Measurements from ENCODE around the gene PCNX1. TPM values are rescaled to one million over a fixed set of nuclear protein-coding genes. Genes with fewer than 3 reads are reported as not detected.

Gene PCNX1
- total RNA-seq, 4 donors from 2014 or later: 41.8 to 83.1 (median 50.5) TPM

DNA sequence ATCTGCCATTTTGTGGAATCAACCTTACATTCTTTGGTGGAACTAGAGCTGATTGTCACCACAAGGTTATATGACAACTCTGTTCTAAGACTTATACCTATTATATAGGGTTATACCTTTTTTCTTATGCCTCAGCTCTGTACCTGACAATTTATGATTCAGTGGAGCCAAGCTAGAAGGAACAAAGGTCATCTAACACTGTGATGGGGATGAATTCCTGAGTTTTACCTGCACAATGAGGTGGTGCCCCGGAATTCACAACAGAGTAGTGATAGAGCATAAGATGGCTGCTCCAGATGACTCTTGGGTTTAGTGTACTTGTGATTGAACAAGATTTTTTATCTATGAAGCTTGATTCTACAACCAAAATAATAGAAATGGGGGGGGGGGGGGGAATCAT lies 207.3 kb downstream of the PCNX1 start:
- Histone ChIP-seq H3K4me3 (no peak overlapping the region), H3K9me3 (no peaks in the 10 kb centered on the region), H3K27me3 (no peaks in the 10 kb centered on the region), H3K4me1 (peaks cover 0 to 12% (median 2%) of the 10 kb centered on the region in 4 donors), H3K27ac (no peak overlapping the region), H3K36me3 (peaks cover 0 to 27% (median 4%) of the 10 kb centered on the region in 3 donors)
- DNase-seq (ENCODE audit: low spot score in 2 of 2): no peak
- WGBS, 2 donors: 100% methylated on average over 1 of the region's 1 CpG
- TF ChIP-seq POLR2A (IDR thresholded peaks at IDR 0.05) (no peak), EP300 (IDR thresholded peaks at IDR 0.05) (no peak)
- TF ChIP-seq, protein P1, sequence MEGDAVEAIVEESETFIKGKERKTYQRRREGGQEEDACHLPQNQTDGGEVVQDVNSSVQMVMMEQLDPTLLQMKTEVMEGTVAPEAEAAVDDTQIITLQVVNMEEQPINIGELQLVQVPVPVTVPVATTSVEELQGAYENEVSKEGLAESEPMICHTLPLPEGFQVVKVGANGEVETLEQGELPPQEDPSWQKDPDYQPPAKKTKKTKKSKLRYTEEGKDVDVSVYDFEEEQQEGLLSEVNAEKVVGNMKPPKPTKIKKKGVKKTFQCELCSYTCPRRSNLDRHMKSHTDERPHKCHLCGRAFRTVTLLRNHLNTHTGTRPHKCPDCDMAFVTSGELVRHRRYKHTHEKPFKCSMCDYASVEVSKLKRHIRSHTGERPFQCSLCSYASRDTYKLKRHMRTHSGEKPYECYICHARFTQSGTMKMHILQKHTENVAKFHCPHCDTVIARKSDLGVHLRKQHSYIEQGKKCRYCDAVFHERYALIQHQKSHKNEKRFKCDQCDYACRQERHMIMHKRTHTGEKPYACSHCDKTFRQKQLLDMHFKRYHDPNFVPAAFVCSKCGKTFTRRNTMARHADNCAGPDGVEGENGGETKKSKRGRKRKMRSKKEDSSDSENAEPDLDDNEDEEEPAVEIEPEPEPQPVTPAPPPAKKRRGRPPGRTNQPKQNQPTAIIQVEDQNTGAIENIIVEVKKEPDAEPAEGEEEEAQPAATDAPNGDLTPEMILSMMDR (IDR thresholded peaks at IDR 0.05): no peak

DNA sequence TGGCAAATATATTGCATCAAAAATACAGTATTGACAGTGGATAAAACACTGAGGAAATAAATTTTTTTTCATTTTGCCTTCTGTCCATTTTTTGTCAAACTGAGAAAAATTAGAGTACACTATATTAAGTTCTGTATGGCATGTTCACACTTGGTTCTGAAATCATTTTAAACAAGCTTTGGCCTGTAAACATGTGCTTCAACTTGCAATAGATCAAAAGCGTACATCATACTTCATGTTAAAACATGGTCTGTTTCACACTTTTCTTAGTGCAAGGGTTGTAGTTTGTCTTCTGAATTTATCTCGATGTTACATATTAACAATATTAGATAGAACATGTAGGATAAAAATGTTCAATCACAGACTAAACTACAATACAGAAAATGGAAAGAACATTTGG lies 208.0 kb downstream of the PCNX1 start:
- Histone ChIP-seq H3K36me3 (peaks cover 0 to 20% (median 0%) of the 10 kb centered on the region in 3 donors), H3K27ac (no peak overlapping the region), H3K4me3 (no peak overlapping the region), H3K27me3 (no peaks in the 10 kb centered on the region), H3K4me1 (peaks cover 0 to 18% (median 2%) of the 10 kb centered on the region in 4 donors), H3K9me3 (no peaks in the 10 kb centered on the region)
- TF ChIP-seq POLR2A (IDR thresholded peaks at IDR 0.05): no peak
- TF ChIP-seq EP300 (IDR thresholded peaks at IDR 0.05): no peak
- TF ChIP-seq, protein P1 (IDR thresholded peaks at IDR 0.05): no peak
- 97% methylated on average over 2 of the region's 2 CpGs for WGBS, 2 donors
- no peak for DNase-seq (ENCODE audit: low spot score in 2 of 2)

DNA sequence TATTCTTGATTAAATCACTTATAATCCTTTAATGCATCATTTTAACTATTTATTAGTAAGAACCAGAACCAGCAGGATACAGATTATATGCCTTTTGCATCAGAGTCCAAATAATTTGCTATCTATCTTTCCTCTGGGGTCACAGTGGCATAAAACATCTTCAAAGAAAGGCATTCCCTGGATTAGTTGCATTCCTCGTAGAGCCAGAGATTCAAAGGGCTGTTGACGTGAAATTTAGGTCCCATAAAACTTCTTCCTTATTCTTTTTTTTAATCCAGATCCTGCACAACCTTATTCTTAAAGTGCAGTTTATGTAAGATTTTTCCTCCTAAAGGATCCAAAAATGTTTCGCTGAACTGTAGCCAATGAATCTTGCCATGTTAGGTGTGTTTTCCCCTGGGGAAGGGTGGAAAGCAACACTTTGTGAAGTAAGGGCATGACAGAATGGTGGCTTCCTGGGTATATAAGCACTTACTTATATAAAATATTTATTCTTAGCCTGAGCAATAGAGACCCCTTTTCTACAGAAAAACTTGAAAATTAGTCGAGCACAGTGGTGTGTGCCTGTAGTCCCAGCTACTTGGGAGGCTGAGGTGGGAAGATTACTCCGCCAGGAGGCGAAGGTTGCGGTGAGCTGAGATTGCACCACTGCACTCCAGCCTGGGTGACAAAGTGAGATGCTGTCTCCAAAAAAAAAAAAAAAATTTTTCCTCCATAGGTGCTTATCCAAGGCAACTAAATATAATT lies 208.7 kb downstream of the PCNX1 start:
- H3K4me1 ChIP-seq: peaks cover 0 to 18% (median 2%) of the 10 kb centered on the region in 4 donors
- no peaks in the 10 kb centered on the region for H3K9me3 ChIP-seq
- peaks cover 0 to 15% (median 0%) of the 10 kb centered on the region in 3 donors for H3K36me3 ChIP-seq
- no peak overlapping the region for H3K4me3 ChIP-seq
- WGBS, 2 donors: 91 to 93% methylated on average over 7 of the region's 7 CpGs
- no peaks in the 10 kb centered on the region for H3K27me3 ChIP-seq
- H3K27ac ChIP-seq: no peak overlapping the region
- TF ChIP-seq EP300 (IDR thresholded peaks at IDR 0.05) (no peak), POLR2A (IDR thresholded peaks at IDR 0.05) (no peak)
- TF ChIP-seq, protein P1 (IDR thresholded peaks at IDR 0.05): no peak
- no peak for DNase-seq (ENCODE audit: low spot score in 2 of 2)

DNA sequence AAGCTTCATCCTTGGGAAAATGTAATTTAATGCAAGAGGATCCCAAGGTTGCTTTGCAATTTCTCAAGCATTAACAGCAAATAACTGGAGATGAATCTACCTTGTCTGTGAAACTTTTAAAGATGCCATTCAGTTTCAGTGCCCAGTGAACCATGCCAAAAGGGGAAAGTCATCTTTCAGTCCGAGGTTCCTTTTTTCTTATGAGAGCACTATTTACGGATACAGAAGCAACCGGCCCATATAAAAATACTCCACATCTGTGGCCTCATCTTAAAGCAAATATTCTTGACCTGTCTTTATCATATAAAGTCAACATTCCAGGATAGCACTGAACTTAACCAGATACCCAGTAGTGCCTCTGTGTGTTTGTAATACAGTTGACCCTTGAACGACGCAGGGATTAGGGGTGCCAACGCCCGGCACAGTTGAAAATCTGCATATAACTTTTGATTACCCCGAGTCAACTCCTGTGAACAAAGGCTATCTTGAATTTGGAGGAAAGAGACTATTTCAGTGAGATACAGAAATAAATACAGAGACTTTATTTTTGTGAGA lies 209.4 kb downstream of the PCNX1 start:
- DNase-seq (ENCODE audit: low spot score in 2 of 2): no peak
- H3K36me3 ChIP-seq: peaks cover 0 to 14% (median 0%) of the 10 kb centered on the region in 3 donors
- TF ChIP-seq EP300 (IDR thresholded peaks at IDR 0.05) (no peak), POLR2A (IDR thresholded peaks at IDR 0.05) (no peak)
- TF ChIP-seq, protein P1 (IDR thresholded peaks at IDR 0.05): no peak

More for the DNA sequence above, 209.4 kb downstream of the PCNX1 start:
- Histone ChIP-seq H3K9me3 (peaks cover 0 to 4% (median 0%) of the 10 kb centered on the region in 4 donors), H3K27me3 (no peaks in the 10 kb centered on the region), H3K4me3 (no peak overlapping the region), H3K4me1 (peaks cover 0 to 18% (median 2%) of the 10 kb centered on the region in 4 donors), H3K27ac (no peak overlapping the region)
- 73 to 76% methylated on average over 8 of the region's 8 CpGs for WGBS, 2 donors

Measured in tibial nerve (tissue), 4 donors.